ENCODE measurements around the gene VWA7.
A peak's percentile ranks its signal among the peaks of the same experiment; 100 is the strongest.

VWA7 gene

GRCh38 chr6:31771992-31772358 is 5.2 kb downstream of the VWA7 start:
- Histone ChIP-seq H3K27ac (ENCODE audit: low read depth, low read length, poor library complexity, severe bottlenecking) (no peak overlapping the region), H3K4me1 (ENCODE audit: insufficient read depth, low read length, severe bottlenecking) (peaks cover 3% of the 10 kb centered on the region), H4K20me1 (ENCODE audit: insufficient read depth, low read length) (no peaks in the 10 kb centered on the region)

GRCh38 chr6:31770860-31771259 is 6.3 kb downstream of the VWA7 start:
- Histone ChIP-seq H3K9me3 (ENCODE audit: low read length) (no peaks in the 10 kb centered on the region), H3K4me1 (ENCODE audit: insufficient read depth, low read length, severe bottlenecking) (no peaks in the 10 kb centered on the region), H3K9me2 (ENCODE audit: low read depth, low read length) (no peaks in the 10 kb centered on the region), H3K79me2 (ENCODE audit: insufficient read depth, low read length) (no peaks in the 10 kb centered on the region), H3K4me2 (ENCODE audit: low read length) (no peak overlapping the region), H3K27me3 (ENCODE audit: insufficient read depth, low read length) (no peaks in the 10 kb centered on the region), H3K36me3 (ENCODE audit: insufficient read depth, low read length) (no peaks in the 10 kb centered on the region), H2AFZ (ENCODE audit: low read length) (no peak overlapping the region), H3F3A (ENCODE audit: insufficient read depth, low read length) (no peaks in the 10 kb centered on the region), H3K27ac (ENCODE audit: low read depth, low read length, poor library complexity, severe bottlenecking) (no peak overlapping the region), H3K4me3 (ENCODE audit: low read depth, low read length, poor library complexity, severe bottlenecking) (no peak overlapping the region), H3K9ac (ENCODE audit: low read length) (no peak overlapping the region), H4K20me1 (ENCODE audit: insufficient read depth, low read length) (no peaks in the 10 kb centered on the region)
- no peak for TF ChIP-seq CTCF (IDR thresholded peaks at IDR 0.05; ENCODE audit: low read length)
- TF ChIP-seq EZH2 (IDR thresholded peaks at IDR 0.05; ENCODE audit: borderline replicate concordance, low read length), result no peak

More at GRCh38 chr6:31771992-31772358, 5.2 kb downstream of the VWA7 start:
- no peak for TF ChIP-seq CTCF (IDR thresholded peaks at IDR 0.05; ENCODE audit: low read length)
- TF ChIP-seq EZH2 (IDR thresholded peaks at IDR 0.05; ENCODE audit: borderline replicate concordance, low read length), result no peak
- Histone ChIP-seq H3K9me2 (ENCODE audit: low read depth, low read length) (no peaks in the 10 kb centered on the region), H3K36me3 (ENCODE audit: insufficient read depth, low read length) (no peaks in the 10 kb centered on the region), H3F3A (ENCODE audit: insufficient read depth, low read length) (no peaks in the 10 kb centered on the region), H3K4me2 (ENCODE audit: low read length) (no peak overlapping the region), H3K9me3 (ENCODE audit: low read length) (no peaks in the 10 kb centered on the region), H3K4me3 (ENCODE audit: low read depth, low read length, poor library complexity, severe bottlenecking) (no peak overlapping the region), H2AFZ (ENCODE audit: low read length) (no peak overlapping the region), H3K27me3 (ENCODE audit: insufficient read depth, low read length) (no peaks in the 10 kb centered on the region), H3K79me2 (ENCODE audit: insufficient read depth, low read length) (no peaks in the 10 kb centered on the region), H3K9ac (ENCODE audit: low read length) (no peak overlapping the region)

- H2AFZ ChIP-seq (ENCODE audit: low read length), result no peak overlapping the region
- no peaks in the 10 kb centered on the region for H3K79me2 ChIP-seq (ENCODE audit: insufficient read depth, low read length)
- H3K9me2 ChIP-seq (ENCODE audit: low read depth, low read length), result no peaks in the 10 kb centered on the region
- H3K9me3 ChIP-seq (ENCODE audit: low read length), result no peaks in the 10 kb centered on the region
- no peaks in the 10 kb centered on the region for H3K4me1 ChIP-seq (ENCODE audit: insufficient read depth, low read length, severe bottlenecking)
- no peaks in the 10 kb centered on the region for H3K27me3 ChIP-seq (ENCODE audit: insufficient read depth, low read length)
- H3K4me2 ChIP-seq (ENCODE audit: low read length), result no peak overlapping the region
- peak; percentile 96 for TF ChIP-seq CTCF (IDR thresholded peaks at IDR 0.05; ENCODE audit: low read length)
- no peak for TF ChIP-seq EZH2 (IDR thresholded peaks at IDR 0.05; ENCODE audit: borderline replicate concordance, low read length)
- no peak overlapping the region for H3K9ac ChIP-seq (ENCODE audit: low read length)
- no peak overlapping the region for H3K4me3 ChIP-seq (ENCODE audit: low read depth, low read length, poor library complexity, severe bottlenecking)
- no peaks in the 10 kb centered on the region for H3F3A ChIP-seq (ENCODE audit: insufficient read depth, low read length)
- H3K27ac ChIP-seq (ENCODE audit: low read depth, low read length, poor library complexity, severe bottlenecking), result no peak overlapping the region
- no peaks in the 10 kb centered on the region for H4K20me1 ChIP-seq (ENCODE audit: insufficient read depth, low read length)
- H3K36me3 ChIP-seq (ENCODE audit: insufficient read depth, low read length), result no peaks in the 10 kb centered on the region
Measured at GRCh38 chr6:31769684-31770371, 7.3 kb downstream of the VWA7 start.

All from OCI-LY1 (cell line).